ENCODE results near the gene TEN1. TPM values are rescaled to one million over a fixed set of nuclear protein-coding genes. Genes with fewer than 3 reads are reported as not detected.

The TEN1 gene
- total and polyA plus RNA-seq, 2 of the 13 experiments (the other 11 are each of a cell fraction or from before 2014, with no cell fraction given): 18.0 to 21.3 TPM

- peak; percentile 47; the same call in 1 of the 2 replicates for TF ChIP-seq ZNF460 (CRISPR knock-in tag; IDR thresholded peaks at IDR 0.05; ENCODE audit: borderline replicate concordance)
- peak in 1 of 2 experiments; percentile 80; a peak in 2 of 4 replicates for TF ChIP-seq EP300 (IDR thresholded peaks at IDR 0.05; ENCODE audit: low read depth in 2 of 2, low read length in 2 of 2)
- TF ChIP-seq EP300 (CRISPR knock-in tag; IDR thresholded peaks at IDR 0.05; ENCODE audit: borderline replicate concordance): peak; percentile 84
- TF ChIP-seq PITX1 (CRISPR knock-in tag; IDR thresholded peaks at IDR 0.05): peak; percentile 90
- TF ChIP-seq GTF2F1 (IDR thresholded peaks at IDR 0.05; ENCODE audit: low read length): no peak
- 0 out of 2 replicates have a peak, but pooled peaks have one; percentile 36 for TF ChIP-seq NR2C2 (CRISPR knock-in tag; IDR thresholded peaks at IDR 0.05; ENCODE audit: borderline replicate concordance)
- TF ChIP-seq ZNF160 (CRISPR knock-in tag; IDR thresholded peaks at IDR 0.05): peak; percentile 67; the same call in 1 of the 2 replicates
- no peak for TF ChIP-seq ZNF12 (CRISPR knock-in tag; IDR thresholded peaks at IDR 0.05)
- 0 out of 2 replicates have a peak, but pooled peaks have one; percentile 52 for TF ChIP-seq ZBTB3 (CRISPR knock-in tag; IDR thresholded peaks at IDR 0.05; ENCODE audit: borderline replicate concordance, low read depth)
- peak; percentile 86 for TF ChIP-seq ZNF264 (CRISPR knock-in tag; IDR thresholded peaks at IDR 0.05)
- no peak for TF ChIP-seq ZNF276 (CRISPR knock-in tag; IDR thresholded peaks at IDR 0.05; ENCODE audit: low read depth)
- TF ChIP-seq ZFYVE20 (CRISPR knock-in tag; IDR thresholded peaks at IDR 0.05; ENCODE audit: borderline replicate concordance, low read depth): no peak
- no peak for TF ChIP-seq ZNF432 (CRISPR knock-in tag; IDR thresholded peaks at IDR 0.05; ENCODE audit: borderline replicate concordance)
- TF ChIP-seq CBX5 (CRISPR knock-in tag; IDR thresholded peaks at IDR 0.05; ENCODE audit: borderline replicate concordance): peak; percentile 64; the same call in 1 of the 2 replicates
- TF ChIP-seq ATF4 (CRISPR knock-in tag; IDR thresholded peaks at IDR 0.05): peak in 1 of 2 experiments; percentile 49; a peak in 1 of 4 replicates
- no peak for TF ChIP-seq AHR (CRISPR knock-in tag; IDR thresholded peaks at IDR 0.05)
- no peak for TF ChIP-seq ZNF619 (CRISPR knock-in tag; IDR thresholded peaks at IDR 0.05)
- TF ChIP-seq KDM2A (CRISPR knock-in tag; IDR thresholded peaks at IDR 0.05; ENCODE audit: borderline replicate concordance, low read depth): peak; percentile 66; the same call in 1 of the 2 replicates
- no peak; the same call in 1 of the 2 replicates for TF ChIP-seq ZHX1 (CRISPR knock-in tag; IDR thresholded peaks at IDR 0.05; ENCODE audit: low read depth)
These were observed 17.9 kb downstream of the TEN1 start (continued) for GRCh38 chr17:75996665-75997590.

Data from HepG2 (cell line).